PC-3 (cell line): ENCODE measurements around the gene ARMC12. TPM values are rescaled to one million over a fixed set of nuclear protein-coding genes. Genes with fewer than 3 reads are reported as not detected.

Experiments used
- ATAC-seq: fragments of 200-7000 bp; cut with Tn5 transposase; 2 replicates; pipeline ENCODE4 v1.9.1; 2020; ENCODE audit warnings: mild to moderate bottlenecking, moderate library complexity
- BruUV-seq: library from RNA; stranded (reverse); fragments of 400-500 nt; replicated peaks from 2 replicates; lab custom pipeline; 2021; lab: Mats Ljungman, UMichigan
- CTCF ChIA-PET: fragments of 300-600 bp; sonication (Branson Sonifier 250); formaldehyde crosslinking; loops from one replicate; lab custom pipeline; 2022; ENCODE audit warnings: antibody characterized with exemption; lab: Charles Lee
- POLR2A ChIA-PET: fragments of 300-600 bp; sonication (Branson Sonifier 250); formaldehyde crosslinking; loops from one replicate; lab custom pipeline; 2022; ENCODE audit warnings: antibody characterized with exemption; ENCODE audit not compliant: unreplicated experiment; lab: Charles Lee
- DNase-seq: peaks from one replicate; pipeline ENCODE4 v3.0.0-alpha.2; 2015
- H2AFZ ChIP-seq: fragments of 300-600 bp; sonication (generic); 2 replicates; pipeline ENCODE4 v1.6.0; 2016; ENCODE audit warnings: antibody characterized with exemption, low read length
- H3F3A ChIP-seq: fragments of 300-600 bp; sonication (generic); one replicate; pipeline ENCODE4 v1.6.0; 2017; ENCODE audit warnings: antibody characterized with exemption, low read length, control low read depth, mild to moderate bottlenecking; ENCODE audit not compliant: unreplicated experiment
- H3K27ac ChIP-seq: fragments of 300-600 bp; sonication (generic); 2 replicates; pipeline ENCODE4 v1.5.1; 2016; ENCODE audit warnings: mild to moderate bottlenecking, low read length
- H3K27me3 ChIP-seq: fragments of 300-600 bp; sonication (generic); 2 replicates; pipeline ENCODE4 v1.6.1; 2016; ENCODE audit warnings: low read length, mixed read lengths
- H3K36me3 ChIP-seq: fragments of 300-600 bp; sonication (generic); 2 replicates; pipeline ENCODE4 v1.6.1; 2016; ENCODE audit warnings: low read depth, mixed run types, low read length, mixed read lengths
- H3K4me1 ChIP-seq: fragments of 300-600 bp; sonication (generic); 2 replicates; pipeline ENCODE4 v1.5.1; 2016; ENCODE audit warnings: low read length; ENCODE audit not compliant: insufficient read depth
- H3K4me2 ChIP-seq: fragments of 300-600 bp; sonication (generic); 2 replicates; pipeline ENCODE4 v1.6.0; 2016; ENCODE audit warnings: low read length
- H3K4me3 ChIP-seq: fragments of 300-600 bp; sonication (generic); 2 replicates; pipeline ENCODE4 v1.5.1; 2016; ENCODE audit warnings: mild to moderate bottlenecking, low read length, mixed read lengths
- H3K79me2 ChIP-seq: fragments of 300-600 bp; sonication (generic); 2 replicates; pipeline ENCODE4 v1.6.1; 2017; ENCODE audit warnings: low read length, mixed read lengths
- H3K9ac ChIP-seq: fragments of 300-600 bp; sonication (generic); 2 replicates; pipeline ENCODE4 v1.6.0; 2016; ENCODE audit warnings: mild to moderate bottlenecking, low read length
- H3K9me2 ChIP-seq: fragments of 300-600 bp; sonication (generic); replicated peaks from 2 replicates; pipeline ENCODE4 v1.6.1; 2016; ENCODE audit warnings: mixed run types, low read length, mixed read lengths
- H3K9me3 ChIP-seq: fragments of 300-600 bp; sonication (generic); 2 replicates; pipeline ENCODE4 v1.6.1; 2016; ENCODE audit warnings: low read length, mixed read lengths
- H4K20me1 ChIP-seq: fragments of 300-600 bp; sonication (generic); 2 replicates; pipeline ENCODE4 v1.6.1; 2016; ENCODE audit warnings: low read length, mixed read lengths
- CTCF ChIP-seq: fragments of 300-600 bp; sonication (generic); conservative IDR thresholded peaks from 2 replicates; pipeline ENCODE4 v1.5.1; 2017; ENCODE audit warnings: antibody characterized with exemption, low read depth, mild to moderate bottlenecking, low read length
- EZH2 ChIP-seq: fragments of 300-600 bp; sonication (generic); IDR thresholded peaks from one replicate; pipeline ENCODE4 v1.6.1; 2017; ENCODE audit warnings: antibody characterized with exemption, mild to moderate bottlenecking, low read length; ENCODE audit not compliant: unreplicated experiment
- EZH2phosphoT487 ChIP-seq: fragments of 300-600 bp; sonication (generic); IDR thresholded peaks from 2 replicates; pipeline ENCODE4 v1.6.1; 2018; ENCODE audit warnings: mild to moderate bottlenecking, antibody characterized with exemption, low read length, borderline replicate concordance
- intact Hi-C: fragments of 100-400 bp; cut with micrococcal nuclease; formaldehyde crosslinking; loops from 2 replicates; pipeline ENCODE4 v1.9.0; 2023
- total RNA-seq: library from RNA; depleted of rRNA; stranded (reverse); fragments of >200 nt; gene quantifications from 2 replicates; pipeline ENCODE4 v1.2.3, GENCODE V29; 2014

Gene ARMC12
- total RNA-seq, 1 experiment from 2014 or later, result not detected

DNA sequence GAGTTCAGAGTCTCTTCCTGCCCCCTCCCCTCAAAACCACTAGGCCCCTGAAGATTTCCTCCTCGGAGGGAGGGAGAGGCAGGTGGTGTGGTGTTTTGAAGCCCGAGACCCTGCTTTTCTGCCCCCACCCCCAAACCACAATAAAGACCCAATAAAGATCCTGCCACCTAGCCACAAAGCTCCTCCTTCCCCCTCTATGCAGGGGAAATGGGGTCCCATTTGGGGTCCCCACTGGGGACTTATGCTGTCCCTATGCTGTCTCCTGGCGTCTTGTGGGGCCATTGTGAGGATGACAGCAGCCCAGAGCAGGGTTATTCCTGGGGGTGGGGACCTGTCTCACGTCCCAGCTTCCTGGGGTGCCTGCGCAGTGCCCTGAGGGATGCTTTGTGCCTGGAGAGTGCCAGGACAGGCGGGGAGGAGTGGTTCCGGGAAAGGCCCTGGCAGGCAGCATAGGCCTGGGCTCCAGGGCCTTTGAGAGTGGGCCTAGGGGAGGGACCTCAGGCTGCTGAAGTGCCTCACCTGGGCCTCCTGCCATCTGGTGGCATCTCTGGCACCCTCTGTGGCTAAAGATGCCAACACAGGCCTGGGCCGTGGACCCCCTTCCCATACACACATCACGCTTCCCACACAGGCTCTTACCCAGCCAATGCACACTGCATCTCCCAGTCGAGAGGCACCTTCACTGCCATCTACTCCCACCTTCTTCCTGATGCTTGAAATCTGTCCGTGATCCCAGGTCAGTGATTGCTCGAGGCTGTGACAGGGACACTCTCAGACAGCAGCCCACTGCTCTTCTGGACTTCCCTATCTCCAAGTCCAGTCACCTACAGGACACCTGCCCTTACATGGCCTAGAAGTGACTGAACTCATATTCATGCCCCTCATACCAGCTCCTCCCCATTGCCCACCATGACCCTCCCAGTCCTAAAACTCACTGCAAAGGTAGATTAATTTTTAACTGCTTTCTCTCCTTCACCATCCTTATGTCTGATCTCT lies 7.9 kb upstream of the ARMC12 start:
- Histone ChIP-seq H3K4me2 (peak overlapping the region; percentile 86), H3K9me2 (no peaks in the 10 kb centered on the region), H3K27me3 (no peaks in the 10 kb centered on the region), H3F3A (no peaks in the 10 kb centered on the region), H3K9me3 (no peaks in the 10 kb centered on the region), H3K9ac (no peak overlapping the region), H3K27ac (no peak overlapping the region), H2AFZ (peak overlapping the region; percentile 87; the same call in 1 of the 2 replicates), H4K20me1 (no peaks in the 10 kb centered on the region), H3K36me3 (no peaks in the 10 kb centered on the region), H3K79me2 (no peaks in the 10 kb centered on the region), H3K4me3 (peak overlapping the region; percentile 68; the same call in 1 of the 2 replicates), H3K4me1 (peaks cover 27% of the 10 kb centered on the region)
- DNase-seq (no peak), ATAC-seq (no peak)
- intact Hi-C loops, result no loop called here
- ChIA-PET POLR2A (no interaction called here), CTCF (interaction anchor here (0.5 kb wide), 1 partner anchor 206 kb away, joined by 5 read pairs; no protein-coding TSS in a partner anchor)
- TF ChIP-seq EZH2 (no peak), CTCF (no peak), EZH2phosphoT487 (no peak)
- BruUV-seq, result no TSS peak

DNA sequence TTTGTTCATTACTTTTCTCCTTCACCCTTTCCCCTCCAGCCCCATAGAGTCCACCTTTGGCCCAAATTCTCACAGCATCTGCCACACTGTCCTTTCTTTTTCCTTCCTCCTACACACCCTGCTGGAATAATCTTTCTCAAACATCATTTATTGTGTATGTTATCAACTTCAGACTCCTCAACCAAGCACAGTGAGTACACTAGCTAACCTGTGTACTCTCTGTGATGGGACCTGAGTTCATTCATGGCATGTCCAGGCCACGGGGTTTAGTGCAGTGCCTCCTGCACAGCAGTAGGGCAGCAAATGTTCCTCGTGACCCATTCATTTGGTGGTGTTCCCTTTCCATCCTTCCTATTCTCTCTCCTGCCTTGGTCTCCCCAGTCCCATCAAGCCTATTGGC lies 7.1 kb upstream of the ARMC12 start:
- Histone ChIP-seq H3K36me3 (no peaks in the 10 kb centered on the region), H3F3A (no peaks in the 10 kb centered on the region), H3K9me3 (no peaks in the 10 kb centered on the region), H3K27me3 (no peaks in the 10 kb centered on the region), H3K4me2 (no peak overlapping the region), H3K9me2 (no peaks in the 10 kb centered on the region), H3K4me1 (peaks cover 27% of the 10 kb centered on the region), H4K20me1 (no peaks in the 10 kb centered on the region), H3K9ac (no peak overlapping the region), H3K4me3 (no peak overlapping the region), H3K27ac (no peak overlapping the region), H3K79me2 (no peaks in the 10 kb centered on the region), H2AFZ (no peak overlapping the region)
- intact Hi-C loops, result no loop called here
- ChIA-PET CTCF (no interaction called here), POLR2A (no interaction called here)
- no peak for ATAC-seq
- no peak for DNase-seq
- TF ChIP-seq EZH2 (no peak), EZH2phosphoT487 (no peak), CTCF (no peak)
- no TSS peak for BruUV-seq
